Upper lobe of right lung (tissue), 1 donor: ENCODE results near the gene TCEAL3. TPM values are rescaled to one million over a fixed set of nuclear protein-coding genes. Genes with fewer than 3 reads are reported as not detected.
"Not testable (repeated sequence)": the region's sequence is repeated elsewhere in the genome, so short reads cannot be mapped to it uniquely, and the experiment has no call there.

Experiments used
- ATAC-seq: fragments of 200-7000 bp; cut with Tn5 transposase; one replicate; pipeline ENCODE4 v1.9.1; 2020; ENCODE audit warnings: mild to moderate bottlenecking, moderate library complexity
- DNase-seq: peaks from one replicate; pipeline ENCODE4 v3.0.0-alpha.2; 2020
- H3K27ac ChIP-seq: fragments of 200-600 bp; one replicate; pipeline ENCODE4 v1.8.0; 2022
- H3K27me3 ChIP-seq: fragments of 200-600 bp; one replicate; pipeline ENCODE4 v1.8.0; 2022; ENCODE audit warnings: mild to moderate bottlenecking
- H3K36me3 ChIP-seq: fragments of 200-600 bp; one replicate; pipeline ENCODE4 v1.8.0; 2022
- H3K4me1 ChIP-seq: fragments of 200-600 bp; one replicate; pipeline ENCODE4 v1.8.0; 2022
- H3K4me3 ChIP-seq: fragments of 200-600 bp; one replicate; pipeline ENCODE4 v1.8.0; 2022; ENCODE audit warnings: mild to moderate bottlenecking
- H3K9me3 ChIP-seq: fragments of 200-600 bp; one replicate; pipeline ENCODE4 v1.8.0; 2022
- intact Hi-C: fragments of 100-400 bp; cut with DNase I; formaldehyde crosslinking; loops from one replicate; pipeline ENCODE4 v1.11.0; 2022
- total RNA-seq: library from RNA; stranded (reverse); fragmentation: NEBNext Ultra II Directional; extraction: Animal tissue kit (Norgen Biotek cat#: 25700); gene quantifications from one replicate; pipeline ENCODE4 v1.2.1, GENCODE V29; 2021
- TF ChIP-seq, protein P1 (sequence below): fragments of 200-600 bp; IDR thresholded peaks from one replicate; pipeline ENCODE4 v1.8.0; 2022; ENCODE audit warnings: antibody characterized with exemption
- donor health status: DM: no; HTN: yes; CAD: no; lungs with severe emphysema.

Gene TCEAL3
- total RNA-seq, 1 donor from 2014 or later, result 20.1 TPM

DNA sequence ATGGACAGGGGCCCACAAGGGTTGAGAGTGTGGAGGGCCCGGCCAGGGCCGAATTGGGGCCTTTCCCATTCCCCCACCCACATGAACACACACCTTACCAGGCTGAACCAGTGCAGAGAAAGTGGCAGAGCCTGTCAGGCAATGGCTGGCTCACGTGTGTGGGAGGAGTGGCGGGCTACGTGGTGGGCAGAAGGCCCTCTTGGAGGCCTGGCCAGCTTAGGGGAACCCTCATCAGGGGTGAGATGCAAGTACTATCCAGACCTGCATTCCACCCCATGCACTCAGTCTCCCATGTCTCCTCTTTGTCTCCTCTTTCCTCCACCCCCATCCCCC is 21.5 kb upstream of the TCEAL3 start:
- ATAC-seq, result peak; percentile 75
- H3K9me3 ChIP-seq, result no peaks in the 10 kb centered on the region
- H3K27me3 ChIP-seq, result no peaks in the 10 kb centered on the region
- H3K27ac ChIP-seq, result peak overlapping the region; percentile 87
- intact Hi-C loops, result no loop called here
- TF ChIP-seq, protein P1, sequence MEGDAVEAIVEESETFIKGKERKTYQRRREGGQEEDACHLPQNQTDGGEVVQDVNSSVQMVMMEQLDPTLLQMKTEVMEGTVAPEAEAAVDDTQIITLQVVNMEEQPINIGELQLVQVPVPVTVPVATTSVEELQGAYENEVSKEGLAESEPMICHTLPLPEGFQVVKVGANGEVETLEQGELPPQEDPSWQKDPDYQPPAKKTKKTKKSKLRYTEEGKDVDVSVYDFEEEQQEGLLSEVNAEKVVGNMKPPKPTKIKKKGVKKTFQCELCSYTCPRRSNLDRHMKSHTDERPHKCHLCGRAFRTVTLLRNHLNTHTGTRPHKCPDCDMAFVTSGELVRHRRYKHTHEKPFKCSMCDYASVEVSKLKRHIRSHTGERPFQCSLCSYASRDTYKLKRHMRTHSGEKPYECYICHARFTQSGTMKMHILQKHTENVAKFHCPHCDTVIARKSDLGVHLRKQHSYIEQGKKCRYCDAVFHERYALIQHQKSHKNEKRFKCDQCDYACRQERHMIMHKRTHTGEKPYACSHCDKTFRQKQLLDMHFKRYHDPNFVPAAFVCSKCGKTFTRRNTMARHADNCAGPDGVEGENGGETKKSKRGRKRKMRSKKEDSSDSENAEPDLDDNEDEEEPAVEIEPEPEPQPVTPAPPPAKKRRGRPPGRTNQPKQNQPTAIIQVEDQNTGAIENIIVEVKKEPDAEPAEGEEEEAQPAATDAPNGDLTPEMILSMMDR, result no peak
- DNase-seq, result peak; percentile 62
- no peaks in the 10 kb centered on the region for H3K36me3 ChIP-seq
- no peaks in the 10 kb centered on the region for H3K4me1 ChIP-seq
- H3K4me3 ChIP-seq, result peak overlapping the region; percentile 65

DNA sequence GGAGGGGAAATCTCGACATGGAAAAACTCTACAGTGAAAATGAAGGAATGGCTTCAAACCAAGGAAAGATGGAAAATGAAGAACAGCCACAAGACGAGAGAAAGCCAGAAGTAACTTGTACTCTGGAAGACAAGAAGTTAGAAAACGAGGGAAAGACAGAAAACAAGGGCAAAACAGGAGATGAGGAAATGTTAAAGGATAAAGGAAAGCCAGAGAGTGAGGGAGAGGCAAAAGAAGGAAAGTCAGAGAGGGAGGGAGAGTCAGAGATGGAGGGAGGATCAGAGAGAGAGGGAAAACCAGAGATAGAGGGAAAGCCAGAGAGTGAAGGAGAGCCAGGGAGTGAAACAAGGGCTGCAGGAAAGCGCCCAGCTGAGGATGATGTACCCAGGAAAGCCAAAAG is 21.1 kb upstream of the TCEAL3 start:
- Histone ChIP-seq H3K4me1 (no peaks in the 10 kb centered on the region), H3K9me3 (no peaks in the 10 kb centered on the region), H3K36me3 (no peaks in the 10 kb centered on the region), H3K4me3 (peak overlapping the region; percentile 65), H3K27ac (peak overlapping the region; percentile 87), H3K27me3 (no peaks in the 10 kb centered on the region)
- intact Hi-C loops, result no loop called here
- TF ChIP-seq, protein P1, result no peak
- no peak for ATAC-seq
- DNase-seq, result no peak

DNA sequence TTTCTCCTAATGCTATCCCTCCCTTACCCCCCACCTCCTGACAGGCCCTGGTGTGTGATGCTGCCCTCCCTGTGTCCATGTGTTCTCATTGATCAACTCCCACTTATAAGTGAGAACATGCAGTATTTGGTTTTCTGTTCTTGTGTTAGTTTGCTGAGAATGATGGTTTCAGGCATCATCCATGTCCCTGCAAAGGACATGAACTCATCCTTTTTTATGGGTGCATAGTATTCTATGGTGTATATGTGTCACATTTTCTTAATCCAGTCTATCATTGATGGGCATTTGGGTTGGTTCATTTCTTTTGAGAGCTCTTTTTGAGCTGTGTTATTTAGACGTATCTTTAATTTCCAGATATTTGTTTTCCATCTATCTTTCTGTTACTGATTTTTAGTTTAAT is 15.5 kb upstream of the TCEAL3 start:
- ATAC-seq, H3K9me3 ChIP-seq, H3K36me3 ChIP-seq, H3K4me3 ChIP-seq, H3K27ac ChIP-seq, H3K27me3 ChIP-seq, H3K4me1 ChIP-seq, intact Hi-C loops, DNase-seq: not testable (repeated sequence)

DNA sequence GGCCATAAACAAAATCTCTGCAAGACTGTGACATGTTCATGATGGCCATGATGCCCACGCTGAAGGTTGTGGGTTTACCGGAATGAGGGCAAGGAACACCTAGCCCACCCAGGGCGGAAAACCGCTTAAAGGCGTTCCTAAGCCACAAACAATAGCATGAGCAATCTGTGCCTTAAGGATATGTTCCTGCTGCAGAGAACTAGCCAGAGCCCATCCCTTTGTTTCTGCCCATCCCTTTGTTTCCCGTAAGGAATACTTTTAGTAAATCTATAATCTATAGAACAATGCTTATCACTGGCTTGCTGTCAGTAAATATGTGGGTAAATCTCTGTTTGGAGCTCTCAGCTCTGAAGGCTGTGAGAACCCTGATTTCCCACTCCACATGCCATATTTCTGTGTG is 12.6 kb upstream of the TCEAL3 start:
- H3K9me3 ChIP-seq, H3K27ac ChIP-seq, H3K36me3 ChIP-seq, H3K4me3 ChIP-seq, intact Hi-C loops, H3K4me1 ChIP-seq, H3K27me3 ChIP-seq, ATAC-seq, DNase-seq: not testable (repeated sequence)

DNA sequence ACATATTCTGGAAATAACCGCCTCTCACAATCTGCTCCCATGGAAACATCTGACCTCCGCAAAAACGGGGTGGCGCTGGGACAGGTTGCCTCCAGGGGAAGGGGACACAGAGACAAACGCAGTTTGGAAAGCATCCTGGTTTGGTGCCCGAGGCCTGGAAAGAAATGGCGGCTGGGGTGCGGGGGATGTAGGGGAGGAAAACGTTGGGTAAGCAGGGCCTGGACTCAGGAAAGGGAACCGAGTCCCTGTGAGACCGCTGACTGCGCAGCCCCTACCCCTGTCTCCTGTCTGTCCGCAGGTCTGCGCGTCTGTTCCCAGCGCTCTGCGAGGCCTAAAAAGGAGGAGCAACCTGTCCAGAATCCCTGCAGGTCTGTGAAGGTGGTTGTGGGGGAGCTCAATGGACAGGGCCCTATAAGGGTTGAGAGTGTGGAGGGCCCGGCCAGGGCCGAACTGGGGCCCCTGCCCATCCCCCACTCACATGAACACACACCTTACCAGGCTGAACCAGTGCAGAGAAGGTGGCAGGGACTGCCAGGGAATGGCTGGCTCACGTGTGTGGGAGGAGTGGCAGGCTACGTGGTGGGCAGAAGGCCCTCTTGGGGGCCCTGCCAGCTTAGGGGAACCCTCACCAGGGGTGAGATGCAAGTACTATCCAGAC is 672 bp downstream of the TCEAL3 start:
- TF ChIP-seq, protein P1, result no peak
- DNase-seq, result peak; percentile 62
- intact Hi-C loops, result no loop called here
- no peaks in the 10 kb centered on the region for H3K9me3 ChIP-seq
- H3K27ac ChIP-seq, result peak overlapping the region; percentile 86
- no peaks in the 10 kb centered on the region for H3K27me3 ChIP-seq
- H3K36me3 ChIP-seq, result no peaks in the 10 kb centered on the region
- peak overlapping the region; percentile 61 for H3K4me3 ChIP-seq
- peak; percentile 64 for ATAC-seq
- no peaks in the 10 kb centered on the region for H3K4me1 ChIP-seq

DNA sequence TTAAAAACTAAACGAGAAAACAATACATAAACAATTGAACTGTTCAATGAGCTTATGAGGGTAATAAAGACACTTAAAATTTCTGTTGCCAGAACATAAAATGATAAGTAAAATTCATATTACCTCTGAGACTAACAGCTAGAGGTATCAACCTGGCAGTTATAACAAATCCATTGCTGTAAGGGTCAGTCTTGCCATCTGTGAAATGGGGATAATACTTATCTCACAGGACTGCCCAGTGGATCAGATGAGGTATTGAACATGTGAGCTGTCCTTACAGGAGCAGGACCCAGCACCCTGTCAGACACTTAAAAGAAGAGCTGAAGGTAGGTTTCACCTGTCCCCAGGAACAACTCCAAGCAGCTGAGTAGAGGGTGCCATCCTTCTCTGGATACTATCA is 2.5 kb downstream of the TCEAL3 start:
- no peak overlapping the region for H3K4me3 ChIP-seq
- no peak overlapping the region for H3K27ac ChIP-seq
- H3K27me3 ChIP-seq, result no peaks in the 10 kb centered on the region
- TF ChIP-seq, protein P1, result no peak
- ATAC-seq, result no peak
- no peaks in the 10 kb centered on the region for H3K4me1 ChIP-seq
- no peaks in the 10 kb centered on the region for H3K9me3 ChIP-seq
- DNase-seq, result no peak
- intact Hi-C loops, result no loop called here
- H3K36me3 ChIP-seq, result no peaks in the 10 kb centered on the region

DNA sequence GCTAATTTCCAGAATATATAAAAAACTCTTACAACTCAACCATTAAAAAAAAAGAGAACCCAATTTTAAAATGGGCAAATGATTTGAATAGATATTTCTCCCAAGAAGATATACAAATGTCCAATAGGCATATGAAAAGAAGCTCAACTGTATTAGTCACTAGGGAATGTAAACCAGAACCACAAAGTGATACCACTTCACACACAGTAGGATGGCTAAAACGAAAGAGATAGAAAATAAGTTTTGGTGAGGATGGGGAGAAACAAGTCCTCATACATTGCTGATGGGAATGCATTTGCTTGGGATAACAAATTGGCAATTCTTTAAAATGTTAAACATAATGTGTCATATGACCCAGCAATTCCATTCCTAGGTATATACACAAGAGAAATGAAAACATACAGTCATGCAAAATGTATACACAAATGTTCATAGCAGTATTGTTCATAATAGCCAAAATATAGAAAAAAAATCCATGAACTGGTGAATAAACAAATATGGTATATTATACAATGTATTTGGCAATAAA is 5.7 kb downstream of the TCEAL3 start:
- H3K27ac ChIP-seq, result no peak overlapping the region
- TF ChIP-seq, protein P1, result no peak
- H3K9me3 ChIP-seq, result no peaks in the 10 kb centered on the region
- intact Hi-C loops, result no loop called here
- H3K4me1 ChIP-seq, result no peaks in the 10 kb centered on the region
- ATAC-seq, result no peak
- no peaks in the 10 kb centered on the region for H3K27me3 ChIP-seq
- H3K36me3 ChIP-seq, result no peaks in the 10 kb centered on the region
- no peak overlapping the region for H3K4me3 ChIP-seq
- DNase-seq, result no peak
